GM18907 (cell line): ENCODE results near the gene SP8.
"Not testable (repeated sequence)": the region's sequence is repeated elsewhere in the genome, so short reads cannot be mapped to it uniquely, and the experiment has no call there.

ENCODE experiments used
- ATAC-seq: cut with Tn5 transposase; IDR thresholded peaks from one replicate; pipeline ENCODE4 v1.9.1; 2021; ENCODE audit warnings: mild to moderate bottlenecking, moderate library complexity; ENCODE audit not compliant: unreplicated experiment

SP8 gene

DNA sequence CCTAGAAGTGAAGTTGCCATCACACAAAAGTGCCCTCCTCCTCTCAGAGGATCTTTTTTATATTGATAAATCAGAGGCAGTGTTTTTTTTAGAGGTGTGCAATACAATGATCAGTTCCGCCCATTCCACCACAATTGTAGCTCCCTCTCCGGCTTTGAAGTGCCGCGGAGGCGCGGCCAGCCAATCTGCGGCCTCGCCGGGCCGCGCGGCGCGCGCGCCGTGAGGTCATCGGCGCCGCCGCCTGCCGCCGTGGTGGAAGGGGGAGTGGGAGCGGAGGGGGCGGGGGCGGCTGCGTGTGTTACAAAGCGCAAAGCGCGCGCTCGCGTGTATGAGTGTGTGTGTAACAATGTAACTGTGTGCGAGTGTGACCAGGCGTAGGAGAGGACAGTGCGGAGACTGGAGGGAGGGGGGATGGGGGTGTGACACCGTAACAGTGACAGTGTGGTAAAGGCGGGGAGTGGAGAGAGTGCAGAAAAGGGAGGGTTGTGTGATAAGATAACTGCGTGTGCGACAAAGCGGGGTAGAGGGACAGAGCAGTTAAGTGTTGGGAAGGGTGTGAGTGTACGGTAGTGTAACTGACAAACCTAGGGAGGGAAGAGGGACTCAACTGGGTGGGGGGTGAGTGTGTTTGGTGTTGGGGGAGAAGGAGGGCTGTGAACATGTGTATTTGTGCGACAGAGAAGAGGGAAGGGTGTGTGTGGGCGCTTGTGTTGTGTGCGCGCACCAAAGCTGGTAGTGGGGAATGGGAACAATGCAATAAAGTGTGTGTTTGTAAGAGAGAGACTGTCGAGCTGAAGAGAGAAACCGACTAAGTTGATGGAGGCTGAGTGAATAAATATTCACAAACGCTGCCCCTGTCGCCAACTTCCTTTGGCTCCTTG lies at the start of gene SP8:
Gene SP8 (minus strand): TSS at position 108 of the 881 bp plus-strand sequence. CDS start 88 bp downstream, at position 20.
- no peak for ATAC-seq

DNA sequence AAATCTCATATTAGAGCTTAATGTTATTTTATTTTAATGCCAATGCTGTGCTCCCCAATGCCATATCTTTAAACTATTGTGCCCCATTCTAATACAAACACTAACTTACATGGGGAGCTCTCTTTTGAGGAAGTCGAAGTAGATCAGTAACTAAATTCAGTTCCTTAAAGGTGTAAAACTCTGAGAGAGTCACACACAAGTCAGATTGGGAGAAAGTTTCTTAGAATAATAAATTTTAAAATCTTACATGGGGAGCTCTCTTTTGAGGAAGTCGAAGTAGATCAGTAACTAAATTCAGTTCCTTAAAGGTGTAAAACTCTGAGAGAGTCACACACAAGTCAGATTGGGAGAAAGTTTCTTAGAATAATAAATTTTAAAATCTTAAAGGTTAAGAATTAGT lies 49.7 kb upstream of the SP8 start:
- ATAC-seq = peak; percentile 89

DNA sequence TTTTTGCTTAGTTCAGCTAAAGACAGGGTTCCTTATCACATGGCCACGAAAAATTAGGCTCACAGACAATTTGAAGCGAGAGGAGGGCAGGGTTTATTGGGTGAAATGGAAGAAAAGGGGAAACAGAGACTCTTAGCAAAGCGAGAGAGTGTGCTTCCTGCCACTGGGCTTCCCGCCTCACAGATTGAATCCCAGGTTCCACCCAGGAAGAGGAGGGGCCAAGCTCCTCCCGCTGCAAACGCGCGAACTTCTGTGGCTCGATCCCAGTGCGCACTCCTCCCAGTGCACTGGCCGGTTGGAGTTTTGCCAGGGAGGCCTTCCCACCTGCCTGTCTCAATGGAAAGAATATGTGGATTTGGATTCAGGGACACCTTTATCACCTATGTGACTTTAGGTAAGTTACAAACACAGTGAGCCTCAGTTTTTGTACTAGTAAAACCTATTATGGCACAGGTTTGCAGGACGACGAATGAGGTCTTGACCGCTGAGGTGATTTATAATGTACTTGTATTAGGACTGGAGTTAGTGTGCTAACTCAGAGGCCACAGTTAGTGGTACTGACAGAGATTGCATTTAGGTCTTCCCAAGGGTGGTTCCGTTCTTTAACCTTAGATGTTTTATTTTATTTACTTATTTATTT lies 48.5 kb upstream of the SP8 start:
- no peak for ATAC-seq

DNA sequence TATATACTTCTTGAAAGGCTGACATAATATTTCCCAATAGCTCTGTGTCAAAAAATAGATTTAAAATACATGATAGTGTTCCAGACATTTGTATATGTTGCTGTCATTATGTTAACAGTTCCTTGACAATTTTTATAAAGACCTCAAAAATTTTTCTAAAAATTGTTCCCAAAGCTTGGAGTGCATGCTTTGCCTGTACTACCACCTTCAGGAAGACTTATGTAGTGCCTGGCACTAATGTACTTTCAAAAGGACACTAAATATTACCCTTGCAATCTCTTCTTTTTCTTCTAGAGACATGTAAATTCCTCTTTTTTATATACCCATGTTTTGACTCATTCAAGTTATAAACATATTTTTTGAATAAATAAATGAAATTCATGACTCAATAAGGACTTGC lies 48.0 kb upstream of the SP8 start:
- peak; percentile 30 for ATAC-seq

GRCh38 chr7:20831956-20832355 lies 45.3 kb upstream of the SP8 start:
- no peak for ATAC-seq

- no peak for ATAC-seq
These were observed 44.8 kb upstream of the SP8 start for GRCh38 chr7:20831451-20831850.

DNA sequence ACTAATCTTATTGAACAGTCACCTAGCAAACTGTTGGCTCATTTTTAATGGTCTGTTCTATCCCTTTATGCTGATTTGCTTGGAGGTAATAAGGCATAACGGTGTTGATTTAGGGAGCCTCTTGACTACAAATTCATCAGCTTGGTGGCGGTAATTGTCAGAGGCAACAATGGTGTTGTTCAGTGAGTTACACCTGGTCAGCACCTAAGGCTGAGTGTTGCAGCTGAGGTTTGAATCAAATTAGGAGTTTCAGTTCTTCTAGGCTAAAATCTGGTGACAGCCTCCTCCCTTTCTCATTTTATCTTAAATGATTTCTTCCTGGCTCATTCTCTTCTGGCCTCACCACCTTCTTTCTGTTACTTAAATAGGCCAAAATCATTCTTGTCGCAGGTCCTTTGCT lies 42.3 kb upstream of the SP8 start:
- ATAC-seq = peak; percentile 52

GRCh38 chr7:20827172-20827571 lies 40.5 kb upstream of the SP8 start:
- no peak for ATAC-seq

DNA sequence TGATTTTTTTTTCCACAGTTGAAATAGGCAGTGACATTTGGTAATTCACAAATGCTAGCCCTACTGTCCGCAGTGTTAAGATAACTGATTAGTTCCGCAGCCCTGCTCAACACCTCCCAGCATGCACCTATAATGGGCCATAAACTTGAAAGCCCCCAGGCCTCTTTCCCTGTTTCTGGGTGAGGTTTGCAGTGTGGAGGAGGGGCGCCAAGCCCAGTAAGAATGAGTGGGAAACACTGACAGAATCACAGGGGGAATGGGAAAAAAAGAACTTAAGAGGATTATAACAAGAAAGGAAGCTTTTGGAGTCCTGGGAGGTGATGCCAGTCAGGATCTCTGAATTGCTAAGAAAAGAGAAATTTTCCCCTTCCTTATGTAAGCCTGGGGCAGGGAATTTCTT lies 39.6 kb upstream of the SP8 start:
- no peak for ATAC-seq

DNA sequence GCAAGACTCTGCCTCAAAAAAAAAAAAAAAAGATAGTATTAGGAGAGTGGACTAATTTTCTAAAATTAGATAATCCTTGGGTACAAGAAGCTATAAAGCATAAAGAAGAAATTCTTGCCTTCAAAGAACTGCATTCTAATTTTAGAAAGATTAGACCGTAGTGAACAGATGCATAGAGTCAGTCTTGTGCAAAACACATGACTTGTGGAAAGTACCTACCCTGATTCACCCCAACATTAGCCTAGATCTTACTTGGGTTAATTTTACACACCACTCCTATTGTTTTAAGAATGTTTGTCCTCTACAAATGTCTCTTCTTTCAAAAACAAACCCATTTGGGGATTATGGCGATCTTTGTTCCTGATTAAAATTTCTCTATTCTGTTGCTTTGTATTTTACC lies 38.9 kb upstream of the SP8 start:
- ATAC-seq = peak; percentile 55

GRCh38 chr7:20821390-20821789 lies 34.7 kb upstream of the SP8 start:
- not testable (repeated sequence) for ATAC-seq

GRCh38 chr7:20816372-20816959 lies 29.8 kb upstream of the SP8 start:
- no peak for ATAC-seq

DNA sequence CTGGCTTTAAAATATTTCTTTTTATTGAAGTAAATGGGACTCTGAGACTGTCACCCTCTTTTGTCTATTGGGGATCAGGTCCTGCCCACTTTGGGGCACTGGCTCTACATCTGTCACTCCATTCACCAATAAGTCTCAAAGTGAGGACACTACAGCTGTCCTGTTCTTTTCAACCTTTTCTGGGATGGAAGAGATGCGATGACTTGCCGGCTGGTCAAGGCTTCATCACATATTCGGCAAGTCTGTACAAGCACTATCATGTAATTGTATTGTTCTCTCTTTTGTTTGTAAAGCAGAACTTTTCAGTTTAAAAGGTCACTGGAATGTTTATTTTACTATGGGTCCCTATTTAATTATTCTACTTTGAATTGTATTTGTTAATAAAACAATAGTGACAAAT lies 17.7 kb upstream of the SP8 start:
- ATAC-seq = no peak

DNA sequence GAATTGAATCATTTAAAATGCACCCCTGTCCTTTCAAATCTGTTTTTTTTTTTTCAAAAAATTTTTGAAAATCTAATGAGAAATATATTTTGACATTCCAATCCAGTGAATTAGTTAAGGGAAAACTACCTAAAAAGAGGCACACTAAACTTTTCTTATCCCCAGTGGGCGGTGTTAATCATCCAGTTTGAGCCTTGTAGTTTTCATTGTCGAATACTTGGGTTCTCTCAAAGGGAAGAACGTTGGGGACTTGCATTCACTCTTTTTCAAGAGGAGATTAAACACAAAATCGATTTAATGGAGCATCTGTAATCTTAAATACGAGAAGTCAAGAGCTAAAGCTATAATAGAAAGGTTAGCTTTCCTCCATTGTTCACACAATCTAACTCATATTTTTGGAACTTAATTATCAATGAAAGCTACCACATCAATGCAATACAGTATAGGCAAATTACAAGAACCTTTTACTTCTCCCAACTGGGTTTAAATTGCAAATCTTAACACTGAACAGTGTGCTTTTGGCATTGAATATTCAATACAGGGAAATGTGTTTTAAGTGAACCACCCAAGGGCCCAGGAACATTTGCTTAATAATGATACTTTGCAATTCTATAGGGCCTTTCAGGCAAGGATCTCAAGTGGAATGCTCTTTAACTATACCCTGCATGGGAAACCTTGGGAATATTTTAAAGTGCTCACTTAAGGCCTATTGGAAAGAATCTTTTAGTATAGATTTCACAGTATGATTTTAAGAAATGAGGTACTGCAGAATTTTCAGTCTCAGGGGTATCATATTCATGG lies 13.1 kb upstream of the SP8 start:
- no peak for ATAC-seq

- no peak for ATAC-seq
These were observed 12.0 kb upstream of the SP8 start for GRCh38 chr7:20798694-20799121.

- ATAC-seq = peak; percentile 88
These were observed 11.5 kb upstream of the SP8 start for GRCh38 chr7:20798081-20798693.

- ATAC-seq = peak; percentile 78
These were observed 10.9 kb upstream of the SP8 start for GRCh38 chr7:20797462-20798080.

- ATAC-seq = no peak
These were observed 10.4 kb upstream of the SP8 start for GRCh38 chr7:20797042-20797461.

- ATAC-seq = no peak
These were observed 9.8 kb upstream of the SP8 start for GRCh38 chr7:20796500-20796899.

DNA sequence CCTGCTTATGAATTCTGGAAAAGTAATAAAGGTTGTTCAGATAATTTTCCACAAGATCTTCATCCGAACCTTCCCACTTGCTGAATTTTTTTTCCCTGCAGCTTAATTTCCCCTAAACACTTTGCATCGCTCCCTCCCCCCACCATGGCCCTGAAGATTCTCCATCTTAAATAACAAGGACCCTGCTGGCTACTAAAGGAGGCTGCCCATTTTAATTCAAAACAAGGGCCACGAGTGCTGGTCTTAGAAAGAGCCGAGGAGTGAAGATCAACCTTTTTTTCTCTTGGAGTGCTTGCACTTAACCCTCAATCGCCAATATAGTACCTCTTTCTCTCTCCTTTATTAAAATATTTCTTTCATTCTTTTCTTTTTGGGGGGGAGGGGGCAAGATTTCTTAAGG lies 9.2 kb upstream of the SP8 start:
- ATAC-seq = no peak
